Measurements from ENCODE around the gene KCNB1.
"Not testable (repeated sequence)": the region's sequence is repeated elsewhere in the genome, so short reads cannot be mapped to it uniquely, and the experiment has no call there.

KCNB1 gene

GRCh38 chr20:49417843-49418555 is 64.5 kb downstream of the KCNB1 start:
- H3K9ac ChIP-seq (ENCODE audit: low read length) = peak overlapping the region; percentile 25
- peak overlapping the region; percentile 84 for H3K27ac ChIP-seq (ENCODE audit: low read depth, low read length)
- peaks cover 97% of the 10 kb centered on the region for H3K4me1 ChIP-seq (ENCODE audit: insufficient read depth, low read length)
- H3K27me3 ChIP-seq (ENCODE audit: control insufficient read depth in 1 of 2, insufficient read depth in 2 of 2, low read length in 2 of 2) = no peaks in the 10 kb centered on the region
- no peaks in the 10 kb centered on the region for H3K36me3 ChIP-seq (ENCODE audit: insufficient read depth, low read length)
- no peak overlapping the region for H3K4me3 ChIP-seq (ENCODE audit: low read depth in 1 of 2, low read length in 2 of 2)
- H3K9me3 ChIP-seq (ENCODE audit: low read length) = no peaks in the 10 kb centered on the region

- H3K36me3 ChIP-seq (ENCODE audit: insufficient read depth, low read length) = no peaks in the 10 kb centered on the region
- H3K4me3 ChIP-seq (ENCODE audit: low read depth in 1 of 2, low read length in 2 of 2) = peak overlapping the region in 1 of 2 donors; percentile 14
- H3K4me1 ChIP-seq (ENCODE audit: insufficient read depth, low read length) = peaks cover 97% of the 10 kb centered on the region
- no peaks in the 10 kb centered on the region for H3K27me3 ChIP-seq (ENCODE audit: control insufficient read depth in 1 of 2, insufficient read depth in 2 of 2, low read length in 2 of 2)
- no peaks in the 10 kb centered on the region for H3K9me3 ChIP-seq (ENCODE audit: low read length)
- H3K9ac ChIP-seq (ENCODE audit: low read length) = peak overlapping the region; percentile 37
- peak overlapping the region; percentile 88 for H3K27ac ChIP-seq (ENCODE audit: low read depth, low read length)
Measured at GRCh38 chr20:49415668-49416044, 66.8 kb downstream of the KCNB1 start.

GRCh38 chr20:49415005-49415667 is 67.3 kb downstream of the KCNB1 start:
- H3K27ac ChIP-seq (ENCODE audit: low read depth, low read length) = peak overlapping the region; percentile 88
- H3K4me3 ChIP-seq (ENCODE audit: low read depth in 1 of 2, low read length in 2 of 2) = no peak overlapping the region

GRCh38 chr20:49413677-49414076 is 68.8 kb downstream of the KCNB1 start:
- Histone ChIP-seq H3K9me3 (ENCODE audit: low read length) (no peaks in the 10 kb centered on the region), H3K4me1 (ENCODE audit: insufficient read depth, low read length) (peaks cover 88% of the 10 kb centered on the region), H3K27me3 (ENCODE audit: control insufficient read depth in 1 of 2, insufficient read depth in 2 of 2, low read length in 2 of 2) (no peaks in the 10 kb centered on the region), H3K4me3 (ENCODE audit: low read depth in 1 of 2, low read length in 2 of 2) (no peak overlapping the region), H3K9ac (ENCODE audit: low read length) (no peak overlapping the region), H3K27ac (ENCODE audit: low read depth, low read length) (peak overlapping the region; percentile 31), H3K36me3 (ENCODE audit: insufficient read depth, low read length) (no peaks in the 10 kb centered on the region)

More at GRCh38 chr20:49415005-49415667, 67.3 kb downstream of the KCNB1 start:
- Histone ChIP-seq H3K9me3 (ENCODE audit: low read length) (no peaks in the 10 kb centered on the region), H3K9ac (ENCODE audit: low read length) (peak overlapping the region; percentile 43), H3K36me3 (ENCODE audit: insufficient read depth, low read length) (no peaks in the 10 kb centered on the region), H3K27me3 (ENCODE audit: control insufficient read depth in 1 of 2, insufficient read depth in 2 of 2, low read length in 2 of 2) (no peaks in the 10 kb centered on the region), H3K4me1 (ENCODE audit: insufficient read depth, low read length) (peaks cover 97% of the 10 kb centered on the region)

- Histone ChIP-seq H3K9ac (ENCODE audit: low read length) (no peak overlapping the region), H3K36me3 (ENCODE audit: insufficient read depth, low read length) (no peaks in the 10 kb centered on the region), H3K9me3 (ENCODE audit: low read length) (no peaks in the 10 kb centered on the region), H3K27ac (ENCODE audit: low read depth, low read length) (peak overlapping the region; percentile 15), H3K4me3 (ENCODE audit: low read depth in 1 of 2, low read length in 2 of 2) (no peak overlapping the region), H3K4me1 (ENCODE audit: insufficient read depth, low read length) (peaks cover 81% of the 10 kb centered on the region), H3K27me3 (ENCODE audit: control insufficient read depth in 1 of 2, insufficient read depth in 2 of 2, low read length in 2 of 2) (no peaks in the 10 kb centered on the region)
Measured at GRCh38 chr20:49412953-49413352, 69.5 kb downstream of the KCNB1 start.

GRCh38 chr20:49412254-49412653 is 70.2 kb downstream of the KCNB1 start:
- Histone ChIP-seq H3K36me3 (ENCODE audit: insufficient read depth, low read length) (no peaks in the 10 kb centered on the region), H3K27ac (ENCODE audit: low read depth, low read length) (no peak overlapping the region)

GRCh38 chr20:49411221-49411925 is 71.1 kb downstream of the KCNB1 start:
- peaks cover 65% of the 10 kb centered on the region for H3K4me1 ChIP-seq (ENCODE audit: insufficient read depth, low read length)
- H3K27me3 ChIP-seq (ENCODE audit: control insufficient read depth in 1 of 2, insufficient read depth in 2 of 2, low read length in 2 of 2) = no peaks in the 10 kb centered on the region
- no peaks in the 10 kb centered on the region for H3K9me3 ChIP-seq (ENCODE audit: low read length)
- H3K27ac ChIP-seq (ENCODE audit: low read depth, low read length) = peak overlapping the region; percentile 43
- no peak overlapping the region for H3K4me3 ChIP-seq (ENCODE audit: low read depth in 1 of 2, low read length in 2 of 2)
- H3K36me3 ChIP-seq (ENCODE audit: insufficient read depth, low read length) = no peaks in the 10 kb centered on the region
- H3K9ac ChIP-seq (ENCODE audit: low read length) = peak overlapping the region; percentile 37

More at GRCh38 chr20:49412254-49412653, 70.2 kb downstream of the KCNB1 start:
- Histone ChIP-seq H3K27me3 (ENCODE audit: control insufficient read depth in 1 of 2, insufficient read depth in 2 of 2, low read length in 2 of 2) (no peaks in the 10 kb centered on the region), H3K4me3 (ENCODE audit: low read depth in 1 of 2, low read length in 2 of 2) (no peak overlapping the region), H3K9ac (ENCODE audit: low read length) (no peak overlapping the region), H3K4me1 (ENCODE audit: insufficient read depth, low read length) (peaks cover 74% of the 10 kb centered on the region), H3K9me3 (ENCODE audit: low read length) (no peaks in the 10 kb centered on the region)

- H3K4me1 ChIP-seq (ENCODE audit: insufficient read depth, low read length) = peaks cover 52% of the 10 kb centered on the region
- not testable (repeated sequence) for H3K36me3 ChIP-seq (ENCODE audit: insufficient read depth, low read length); H3K27me3 ChIP-seq (ENCODE audit: control insufficient read depth in 1 of 2, insufficient read depth in 2 of 2, low read length in 2 of 2); H3K9ac ChIP-seq (ENCODE audit: low read length); H3K9me3 ChIP-seq (ENCODE audit: low read length); H3K4me3 ChIP-seq (ENCODE audit: low read depth in 1 of 2, low read length in 2 of 2)
- H3K27ac ChIP-seq (ENCODE audit: low read depth, low read length) = peak overlapping the region; percentile 19
Measured at GRCh38 chr20:49409975-49410621, 72.4 kb downstream of the KCNB1 start.

- no peak overlapping the region for H3K4me3 ChIP-seq (ENCODE audit: low read depth in 1 of 2, low read length in 2 of 2)
- H3K27ac ChIP-seq (ENCODE audit: low read depth, low read length) = no peak overlapping the region
- no peaks in the 10 kb centered on the region for H3K9me3 ChIP-seq (ENCODE audit: low read length)
Measured at GRCh38 chr20:49409302-49409974, 73.0 kb downstream of the KCNB1 start.

GRCh38 chr20:49408509-49409104 is 73.9 kb downstream of the KCNB1 start:
- no peaks in the 10 kb centered on the region for H3K36me3 ChIP-seq (ENCODE audit: insufficient read depth, low read length)

More at GRCh38 chr20:49409302-49409974, 73.0 kb downstream of the KCNB1 start:
- no peaks in the 10 kb centered on the region for H3K36me3 ChIP-seq (ENCODE audit: insufficient read depth, low read length)
- peaks cover 47% of the 10 kb centered on the region for H3K4me1 ChIP-seq (ENCODE audit: insufficient read depth, low read length)
- H3K27me3 ChIP-seq (ENCODE audit: control insufficient read depth in 1 of 2, insufficient read depth in 2 of 2, low read length in 2 of 2) = no peaks in the 10 kb centered on the region
- H3K9ac ChIP-seq (ENCODE audit: low read length) = no peak overlapping the region

More at GRCh38 chr20:49408509-49409104, 73.9 kb downstream of the KCNB1 start:
- Histone ChIP-seq H3K9ac (ENCODE audit: low read length) (no peak overlapping the region), H3K27ac (ENCODE audit: low read depth, low read length) (no peak overlapping the region), H3K4me3 (ENCODE audit: low read depth in 1 of 2, low read length in 2 of 2) (no peak overlapping the region), H3K27me3 (ENCODE audit: control insufficient read depth in 1 of 2, insufficient read depth in 2 of 2, low read length in 2 of 2) (no peaks in the 10 kb centered on the region), H3K4me1 (ENCODE audit: insufficient read depth, low read length) (peaks cover 40% of the 10 kb centered on the region), H3K9me3 (ENCODE audit: low read length) (no peaks in the 10 kb centered on the region)

Data from muscle layer of colon (tissue), 2 donors.